Activated T-helper 2 cell treated with anti-CD3 and anti-CD28 coated beads, Interferon-gamma antibody, Interleukin-2, Interleukin-4, amounts not matched to agents 10 μg/mL and 5 μg/mL and 100 μg/mL, durations not matched to agents 14 hours and 24 hours and 36 hours (primary cell): Measurements from ENCODE around the gene DDX20. TPM values are rescaled to one million over a fixed set of nuclear protein-coding genes. Genes with fewer than 3 reads are reported as not detected.

Experiments
- DNase-seq: peaks from one replicate; pipeline ENCODE4 v3.0.0; 2021; ENCODE audit warnings: low spot score
- H3K27ac Mint-ChIP-seq: one replicate; pipeline ENCODE4 v1.8.0; 2021; ENCODE audit warnings: mixed read lengths
- H3K27me3 Mint-ChIP-seq: one replicate; pipeline ENCODE4 v1.8.0; 2021; ENCODE audit warnings: low read depth, mixed read lengths
- H3K36me3 Mint-ChIP-seq: one replicate; pipeline ENCODE4 v1.8.0; 2021; ENCODE audit warnings: low read depth, mixed read lengths
- H3K4me1 Mint-ChIP-seq: one replicate; pipeline ENCODE4 v1.8.0; 2021; ENCODE audit warnings: low read depth, mixed read lengths
- H3K4me3 Mint-ChIP-seq: one replicate; pipeline ENCODE4 v1.8.0; 2021; ENCODE audit warnings: low read depth, mild to moderate bottlenecking, moderate library complexity, mixed read lengths
- H3K9me3 Mint-ChIP-seq: one replicate; pipeline ENCODE4 v1.8.0; 2021; ENCODE audit warnings: mixed read lengths
- intact Hi-C: fragments of 100-400 bp; cut with micrococcal nuclease; formaldehyde crosslinking; loops from one replicate; pipeline ENCODE4 v1.15.1; 2023
- total RNA-seq: library from RNA; stranded (reverse); gene quantifications from 2 replicates; pipeline ENCODE4 v1.2.3, GENCODE V29; 2022

Gene DDX20
- 18.6 and 20.0 TPM in 2 replicates for total RNA-seq

- intact Hi-C loops: loop anchor here (1.0 to 5.0 kb wide), 5 partner anchors 16 to 553 kb away; partner anchors contain the start of genes ATP5PB, DENND2D, INKA2 and WDR77
- Mint-ChIP-seq H3K27ac (peak within 1 kb of the TSS; percentile 98), H3K4me3 (peak within 1 kb of the TSS; percentile 87), H3K27me3 (no peaks in the 10 kb centered on the region), H3K36me3 (peaks cover 32% of the 10 kb centered on the region), H3K9me3 (no peaks in the 10 kb centered on the region), H3K4me1 (peaks cover 49% of the 10 kb centered on the region)
- DNase-seq: peak; percentile 93
Measured at GRCh38 chr1:111755331-111756123, at the start of gene DDX20. Gene DDX20, plus strand, starts transcription at chr1:111755901. Its CDS starts 24 bp downstream, at chr1:111755925.

GRCh38 chr1:111706921-111707320 lies 48.8 kb upstream of the DDX20 start:
- Mint-ChIP-seq H3K4me3 (no peak overlapping the region), H3K36me3 (peaks cover 82% of the 10 kb centered on the region), H3K4me1 (peaks cover 27% of the 10 kb centered on the region), H3K9me3 (no peaks in the 10 kb centered on the region), H3K27me3 (no peaks in the 10 kb centered on the region), H3K27ac (peak overlapping the region; percentile 38)
- DNase-seq: no peak
- intact Hi-C loops: no loop called here

GRCh38 chr1:111707906-111708305 lies 47.8 kb upstream of the DDX20 start:
- H3K36me3 Mint-ChIP-seq: peaks cover 74% of the 10 kb centered on the region
- peaks cover 22% of the 10 kb centered on the region for H3K4me1 Mint-ChIP-seq
- H3K4me3 Mint-ChIP-seq: no peak overlapping the region
- no peak overlapping the region for H3K27ac Mint-ChIP-seq
- intact Hi-C loops: no loop called here
- no peaks in the 10 kb centered on the region for H3K27me3 Mint-ChIP-seq
- no peak for DNase-seq
- H3K9me3 Mint-ChIP-seq: no peaks in the 10 kb centered on the region

GRCh38 chr1:111709986-111710385 lies 45.7 kb upstream of the DDX20 start:
- peaks cover 27% of the 10 kb centered on the region for H3K4me1 Mint-ChIP-seq
- H3K27me3 Mint-ChIP-seq: no peaks in the 10 kb centered on the region
- H3K4me3 Mint-ChIP-seq: no peak overlapping the region
- peak overlapping the region; percentile 63 for H3K27ac Mint-ChIP-seq
- DNase-seq: no peak
- intact Hi-C loops: loop anchor here (2.0 to 5.0 kb wide), 2 partner anchors 63 to 201 kb away; no protein-coding TSS in a partner anchor
- H3K36me3 Mint-ChIP-seq: peaks cover 63% of the 10 kb centered on the region
- H3K9me3 Mint-ChIP-seq: no peaks in the 10 kb centered on the region

- no peaks in the 10 kb centered on the region for H3K27me3 Mint-ChIP-seq
- no peak for DNase-seq
- H3K4me1 Mint-ChIP-seq: peaks cover 14% of the 10 kb centered on the region
- no peak overlapping the region for H3K27ac Mint-ChIP-seq
- H3K36me3 Mint-ChIP-seq: peaks cover 35% of the 10 kb centered on the region
- no peak overlapping the region for H3K4me3 Mint-ChIP-seq
- intact Hi-C loops: loop anchor here (5.0 kb wide), 1 partner anchor 41 kb away; the partner anchor contains the start of gene DDX20
- no peaks in the 10 kb centered on the region for H3K9me3 Mint-ChIP-seq
Measured at GRCh38 chr1:111716333-111716732, 39.4 kb upstream of the DDX20 start.

GRCh38 chr1:111717450-111717849 lies 38.3 kb upstream of the DDX20 start:
- Mint-ChIP-seq H3K27ac (no peak overlapping the region), H3K4me1 (peaks cover 14% of the 10 kb centered on the region), H3K27me3 (no peaks in the 10 kb centered on the region), H3K4me3 (no peak overlapping the region), H3K36me3 (peaks cover 29% of the 10 kb centered on the region), H3K9me3 (no peaks in the 10 kb centered on the region)
- DNase-seq: no peak
- intact Hi-C loops: loop anchor here (5.0 kb wide), 1 partner anchor 40 kb away; the partner anchor contains the start of gene DDX20

GRCh38 chr1:111719135-111719534 lies 36.6 kb upstream of the DDX20 start:
- Mint-ChIP-seq H3K27me3 (no peaks in the 10 kb centered on the region), H3K4me3 (no peak overlapping the region), H3K9me3 (no peaks in the 10 kb centered on the region), H3K27ac (no peak overlapping the region), H3K4me1 (peaks cover 9% of the 10 kb centered on the region), H3K36me3 (peaks cover 25% of the 10 kb centered on the region)
- intact Hi-C loops: loop anchor here (2.0 to 5.0 kb wide), 2 partner anchors 20 to 38 kb away; partner anchors contain the start of genes DDX20 and INKA2
- no peak for DNase-seq

- Mint-ChIP-seq H3K9me3 (no peaks in the 10 kb centered on the region), H3K4me1 (peaks cover 7% of the 10 kb centered on the region), H3K4me3 (no peak overlapping the region), H3K27me3 (no peaks in the 10 kb centered on the region), H3K27ac (no peak overlapping the region), H3K36me3 (peaks cover 25% of the 10 kb centered on the region)
- intact Hi-C loops: loop anchor here (1.0 to 5.0 kb wide), 3 partner anchors 11 to 38 kb away; partner anchors contain the start of genes DDX20 and INKA2
- no peak for DNase-seq
Measured at GRCh38 chr1:111719674-111720132, 36.0 kb upstream of the DDX20 start.

GRCh38 chr1:111720274-111720976 lies 35.3 kb upstream of the DDX20 start:
- Mint-ChIP-seq H3K27ac (peak overlapping the region; percentile 3), H3K27me3 (no peaks in the 10 kb centered on the region), H3K9me3 (no peaks in the 10 kb centered on the region), H3K4me3 (no peak overlapping the region), H3K36me3 (peaks cover 18% of the 10 kb centered on the region), H3K4me1 (peaks cover 7% of the 10 kb centered on the region)
- DNase-seq: no peak
- intact Hi-C loops: loop anchor here (1.0 kb wide), 1 partner anchor 10 kb away; no protein-coding TSS in a partner anchor

- H3K27ac Mint-ChIP-seq: no peak overlapping the region
- H3K4me1 Mint-ChIP-seq: peaks cover 7% of the 10 kb centered on the region
- no peaks in the 10 kb centered on the region for H3K27me3 Mint-ChIP-seq
- H3K9me3 Mint-ChIP-seq: no peaks in the 10 kb centered on the region
- DNase-seq: no peak
- no peak overlapping the region for H3K4me3 Mint-ChIP-seq
- H3K36me3 Mint-ChIP-seq: peaks cover 13% of the 10 kb centered on the region
- intact Hi-C loops: loop anchor here (1.0 kb wide), 1 partner anchor 9 kb away; no protein-coding TSS in a partner anchor
Measured at GRCh38 chr1:111720977-111721786, 34.5 kb upstream of the DDX20 start.

GRCh38 chr1:111723091-111723806 lies 32.5 kb upstream of the DDX20 start:
- H3K27ac Mint-ChIP-seq: no peak overlapping the region

More at GRCh38 chr1:111723091-111723806, 32.5 kb upstream of the DDX20 start:
- no peak overlapping the region for H3K4me3 Mint-ChIP-seq
- intact Hi-C loops: no loop called here
- H3K9me3 Mint-ChIP-seq: no peaks in the 10 kb centered on the region
- no peaks in the 10 kb centered on the region for H3K36me3 Mint-ChIP-seq
- H3K27me3 Mint-ChIP-seq: no peaks in the 10 kb centered on the region
- H3K4me1 Mint-ChIP-seq: no peaks in the 10 kb centered on the region
- no peak for DNase-seq
